Endothelial cell of umbilical vein (primary cell): ENCODE measurements around the gene PRUNE1. TPM values are rescaled to one million over a fixed set of nuclear protein-coding genes. Genes with fewer than 3 reads are reported as not detected.

ENCODE experiments used
- BruUV-seq: library from RNA; stranded (reverse); fragments of 400-500 nt; replicated peaks from 2 replicates; lab custom pipeline; 2021; lab: Mats Ljungman, UMichigan
- CTCF ChIA-PET: fragments of 300-600, 350-600 bp; sonication (Branson Sonifier 250); formaldehyde crosslinking; loops from one replicate; lab custom pipeline; 2021; ENCODE audit warnings: antibody characterized with exemption, inconsistent platforms; lab: Charles Lee
- POLR2A ChIA-PET: fragments of 300-600, 350-600 bp; sonication (Branson Sonifier 250); formaldehyde crosslinking; loops from one replicate; lab custom pipeline; 2021; ENCODE audit warnings: antibody characterized with exemption, inconsistent platforms; lab: Charles Lee
- DNase-seq: peaks from one replicate; pipeline ENCODE4 v3.0.0-alpha.2; 2011; ENCODE audit warnings: low read depth, low spot score
- FAIRE-seq: peaks from 2 replicates; lab custom pipeline; 2011; peaks lifted over from hg19 to GRCh38; lab: Jason Lieb, UNC
- H2AFZ ChIP-seq: 2 replicates; pipeline ENCODE4 v1.6.0; 2012; ENCODE audit warnings: low read depth, low read length, control low read depth, inconsistent platforms
- H3K27ac ChIP-seq: 2 replicates; pipeline ENCODE4 v1.5.1; 2011; ENCODE audit warnings: low read depth, mild to moderate bottlenecking, control low read depth, low read length, moderate library complexity; ENCODE audit not compliant: insufficient read depth
- H3K27me3 ChIP-seq, 2 experiments: 2 replicates each; pipeline versions ENCODE4 v1.6.0 to v1.6.1; 2011; ENCODE audit warnings: low read length in 2 of 2, mixed read lengths in 1 of 2; ENCODE audit not compliant: control insufficient read depth in 2 of 2, insufficient read depth in 2 of 2
- H3K36me3 ChIP-seq, 2 experiments: 2 replicates in 1 of 2; 3 replicates in 1 of 2; pipeline ENCODE4 v1.5.1; 2011; ENCODE audit warnings: low read length in 2 of 2, mild to moderate bottlenecking in 1 of 2, moderate library complexity in 1 of 2; ENCODE audit not compliant: control insufficient read depth in 2 of 2, insufficient read depth in 2 of 2; ENCODE audit errors: extremely low read depth in 1 of 2
- H3K4me1 ChIP-seq: 3 replicates; pipeline ENCODE4 v1.5.1; 2011; ENCODE audit warnings: mild to moderate bottlenecking, low read length; ENCODE audit not compliant: control insufficient read depth, insufficient read depth; ENCODE audit errors: extremely low read depth
- H3K4me2 ChIP-seq: 2 replicates; pipeline ENCODE4 v1.6.1; 2011; ENCODE audit warnings: low read length, control low read depth, mixed read lengths; ENCODE audit not compliant: insufficient read depth
- H3K4me3 ChIP-seq, 3 experiments: fragments of 200-600 bp in 1 of 3; sonication (generic), shearing (Covaris generic) in 1 of 3; replicated peaks in 1 of 3; 2 replicates each; pipeline ENCODE4 v1.5.1; 2011 to 2016; ENCODE audit warnings: control low read depth in 3 of 3, low read length in 3 of 3, mild to moderate bottlenecking in 2 of 3, inconsistent platforms in 1 of 3, low read depth in 1 of 3, moderate library complexity in 1 of 3; ENCODE audit not compliant: insufficient read depth in 1 of 3
- H3K79me2 ChIP-seq: 2 replicates; pipeline ENCODE4 v1.6.0; 2012; ENCODE audit warnings: low read length, inconsistent platforms; ENCODE audit not compliant: control insufficient read depth, insufficient read depth
- H3K9ac ChIP-seq: replicated peaks from 2 replicates; pipeline ENCODE3; 2011; ENCODE audit warnings: low read length, control low read depth; ENCODE audit not compliant: insufficient read depth; ENCODE audit errors: extremely low read depth
- H3K9me1 ChIP-seq: replicated peaks from 3 replicates; pipeline ENCODE4 v1.6.0; 2011; ENCODE audit warnings: mild to moderate bottlenecking, low read length; ENCODE audit not compliant: control insufficient read depth, insufficient read depth; ENCODE audit errors: extremely low read depth
- H3K9me3 ChIP-seq: replicated peaks from 2 replicates; pipeline ENCODE4 v1.5.1; 2012; ENCODE audit warnings: low read length, inconsistent platforms; ENCODE audit not compliant: control insufficient read depth, insufficient read depth
- H4K20me1 ChIP-seq: replicated peaks from 2 replicates; pipeline ENCODE3; 2011; ENCODE audit warnings: mild to moderate bottlenecking, low read length; ENCODE audit not compliant: control insufficient read depth, insufficient read depth; ENCODE audit errors: extremely low read depth
- EZH2 ChIP-seq: IDR thresholded peaks from 2 replicates; pipeline ENCODE4 v1.6.1; 2012; ENCODE audit warnings: borderline replicate concordance, low read depth, mild to moderate bottlenecking, moderate library complexity, low read length, inconsistent platforms; ENCODE audit not compliant: severe bottlenecking
- FOS ChIP-seq: IDR thresholded peaks from 2 replicates; pipeline ENCODE4 v1.6.1; 2011; ENCODE audit warnings: mild to moderate bottlenecking, low read length, moderate library complexity, borderline replicate concordance; ENCODE audit not compliant: insufficient read depth
- GATA2 ChIP-seq: IDR thresholded peaks from 2 replicates; pipeline ENCODE4 v1.7.0; 2011; ENCODE audit warnings: low read depth, mild to moderate bottlenecking, moderate library complexity, mixed read lengths, low read length; ENCODE audit not compliant: insufficient read length, insufficient read depth
- JUN ChIP-seq: IDR thresholded peaks from 2 replicates; pipeline ENCODE4 v1.6.1; 2011; ENCODE audit warnings: borderline replicate concordance, low read depth; ENCODE audit not compliant: insufficient read length, insufficient read depth
- MAX ChIP-seq: IDR thresholded peaks from 2 replicates; pipeline ENCODE4 v1.6.1; 2011; ENCODE audit not compliant: insufficient read depth, insufficient read length
- MYC ChIP-seq: IDR thresholded peaks from one replicate; pipeline ENCODE4 v1.6.1; 2011; ENCODE audit warnings: mild to moderate bottlenecking, low read depth, low read length
- POLR2A ChIP-seq: IDR thresholded peaks from 2 replicates; pipeline ENCODE4 v1.6.1; 2012; ENCODE audit warnings: low read depth, mild to moderate bottlenecking, control low read depth, low read length
- POLR2AphosphoS5 ChIP-seq: IDR thresholded peaks from 2 replicates; pipeline ENCODE4 v1.6.1; 2012; ENCODE audit warnings: low read depth, mild to moderate bottlenecking, control low read depth, low read length, moderate library complexity; ENCODE audit not compliant: insufficient read depth
- dilution Hi-C: fragments of 300-500 bp; cut with MboI; formaldehyde crosslinking; loops from one replicate; pipeline ENCODE4 v1.15.0; 2019; ENCODE audit warnings: low sequenced_read_pairs; ENCODE audit not compliant: extremely low pct_ligation_motif_present
- intact Hi-C: fragments of 100-400 bp; cut with micrococcal nuclease; formaldehyde crosslinking; loops from one replicate; pipeline ENCODE4 v1.10.0; 2022
- polyA plus RNA-seq, 4 experiments: library from polyadenylated mRNA; depleted of rRNA in 3 of 4; stranded (reverse) in 3 of 4; unstranded in 1 of 4; fragments of >200 nt; gene quantifications; 2 replicates each; pipeline versions ENCODE4 v1.2.1 to v1.2.3, GENCODE V29; 2011 to 2012; ENCODE audit warnings: missing spikeins in 1 of 4
- total RNA-seq: library from RNA; stranded (reverse); gene quantifications from 2 replicates; pipeline ENCODE4 v1.2.3, GENCODE V29; 2021

Gene PRUNE1
- total and polyA plus RNA-seq, 2 donors (not counting 3 experiments of a cell fraction or from before 2014, with no cell fraction given): 8.6 to 17.5 TPM

GRCh38 chr1:150970808-150971582, 37.3 kb upstream of the PRUNE1 start:
- no peak overlapping the region for H3K4me2 ChIP-seq
- no peaks in the 10 kb centered on the region for H3K9me3 ChIP-seq
- H2AFZ ChIP-seq: no peak overlapping the region
- ChIA-PET CTCF (interaction anchor here (1.3 to 3.3 kb wide), 4 partner anchors 8 to 35 kb away, joined by 6 to 22 read pairs (median 8); partner anchors contain the start of gene MINDY1), POLR2A (no interaction called here)
- intact Hi-C loops: no loop called here
- H3K27me3 ChIP-seq: no peaks in the 10 kb centered on the region
- peaks cover 18 to 23% of the 10 kb centered on the region in 2 experiments for H3K36me3 ChIP-seq
- H3K9ac ChIP-seq: no peak overlapping the region
- no peaks in the 10 kb centered on the region for H4K20me1 ChIP-seq
- H3K9me1 ChIP-seq: no peaks in the 10 kb centered on the region
- no peak for TF ChIP-seq POLR2AphosphoS5
- peak; percentile 8 for TF ChIP-seq POLR2A
- peaks cover 15% of the 10 kb centered on the region for H3K4me1 ChIP-seq
- dilution Hi-C loops: no loop called here
- no TSS peak for BruUV-seq
- no peak overlapping the region for H3K27ac ChIP-seq
- no peak overlapping the region for H3K4me3 ChIP-seq
- FAIRE-seq (no peak), DNase-seq (no peak)
- peaks cover 57% of the 10 kb centered on the region for H3K79me2 ChIP-seq

- Histone ChIP-seq H3K4me1 (peaks cover 18% of the 10 kb centered on the region), H3K79me2 (peaks cover 57% of the 10 kb centered on the region), H3K9me1 (no peaks in the 10 kb centered on the region), H3K27me3 (no peaks in the 10 kb centered on the region), H3K4me3 (no peak overlapping the region), H3K9ac (no peak overlapping the region), H3K27ac (no peak overlapping the region), H3K4me2 (peak overlapping the region; percentile 62), H2AFZ (no peak overlapping the region), H3K9me3 (no peaks in the 10 kb centered on the region), H3K36me3 (peaks cover 11 to 15% of the 10 kb centered on the region in 2 experiments), H4K20me1 (no peaks in the 10 kb centered on the region)
- ChIA-PET CTCF (interaction anchor here (3.3 kb wide), 1 partner anchor 24 kb away, joined by 22 read pairs; no protein-coding TSS in a partner anchor), POLR2A (no interaction called here)
- DNase-seq (no peak), FAIRE-seq (no peak)
- no TSS peak for BruUV-seq
- TF ChIP-seq MYC (no peak), POLR2AphosphoS5 (no peak), EZH2 (no peak), JUN (no peak), MAX (no peak), FOS (no peak), POLR2A (no peak), GATA2 (no peak)
- intact Hi-C loops (no loop called here), dilution Hi-C loops (no loop called here)
These were observed 36.4 kb upstream of the PRUNE1 start for GRCh38 chr1:150971583-150972416.
